ENCODE measurements around the gene MYH8.

Gene MYH8

DNA sequence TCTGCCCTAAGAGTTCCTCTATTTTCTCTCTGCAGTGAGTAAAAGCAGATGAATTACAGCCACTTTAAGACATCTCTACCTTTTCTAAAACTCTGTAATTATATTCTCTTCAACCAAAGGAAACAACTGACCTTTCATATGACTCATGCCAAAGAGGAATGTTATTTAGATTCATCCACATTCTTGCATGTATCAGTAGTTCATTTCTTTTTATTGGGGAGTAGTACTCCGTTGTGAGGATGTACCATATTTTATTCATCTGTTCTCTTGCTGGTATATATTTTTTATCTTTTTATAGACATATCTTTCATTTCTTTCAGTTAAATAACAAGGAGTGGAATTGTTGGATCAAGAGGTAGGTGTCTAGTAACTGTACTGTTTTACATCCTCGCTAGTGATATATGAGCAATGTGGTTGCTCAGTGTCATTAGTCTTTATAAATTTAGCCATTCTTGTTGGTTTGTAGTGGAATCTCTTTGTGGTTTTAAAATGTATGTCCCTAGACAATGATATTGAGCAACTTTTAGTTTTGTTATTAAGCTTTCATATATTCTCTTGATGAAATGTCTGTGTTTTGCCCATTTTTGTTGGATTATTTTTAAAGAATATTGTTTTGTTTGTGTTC, 7.8 kb upstream of the MYH8 start:
- Histone ChIP-seq H3K27ac (no peak overlapping the region), H3K4me2 (no peak overlapping the region)

DNA sequence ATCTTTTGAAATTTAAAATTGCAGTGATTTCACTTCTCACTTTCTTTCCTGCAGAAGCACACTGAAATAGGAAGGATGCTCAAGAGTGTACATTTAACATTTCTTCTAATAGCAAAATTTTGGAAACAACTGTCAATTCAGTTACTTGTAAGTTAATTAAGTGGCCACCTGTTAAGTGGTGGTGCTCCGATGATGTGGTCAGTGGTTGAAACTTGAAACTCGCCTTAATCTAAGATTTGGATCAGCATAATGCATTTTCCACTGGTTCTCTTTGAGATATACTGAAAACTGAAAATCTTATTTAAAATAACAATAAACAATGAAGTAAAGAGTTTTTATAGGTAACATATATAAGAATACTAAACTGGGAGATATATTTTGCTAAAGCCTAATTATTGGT, 7.0 kb upstream of the MYH8 start:
- peaks cover 0 to 9% (median 0%) of the 10 kb centered on the region in 11 experiments; a peak in 5 of 22 replicates for H3K9me3 ChIP-seq (replicated peaks in 1 of 11)
- H3K9ac ChIP-seq = no peak overlapping the region
- H3K27me3 ChIP-seq = no peaks in the 10 kb centered on the region
- no peak overlapping the region for H3K27ac ChIP-seq
- H4K20me1 ChIP-seq = no peaks in the 10 kb centered on the region
- TF ChIP-seq Cebpa-rat (IDR thresholded peaks at IDR 0.05) = no peak
- no peaks in the 10 kb centered on the region for H3K36me3 ChIP-seq
- H3K4me3 ChIP-seq = no peak overlapping the region
- no peaks in the 10 kb centered on the region for H3K4me1 ChIP-seq
- H3K4me2 ChIP-seq = no peak overlapping the region

More for the DNA sequence above, 7.8 kb upstream of the MYH8 start:
- H3K4me1 ChIP-seq = peaks cover 0 to 2% (median under 1%) of the 10 kb centered on the region in 10 experiments; a peak in 14 of 20 replicates
- H3K36me3 ChIP-seq = no peaks in the 10 kb centered on the region
- no peaks in the 10 kb centered on the region for H3K27me3 ChIP-seq
- H3K9me3 ChIP-seq (replicated peaks in 1 of 11) = peaks cover 0 to 9% (median 0%) of the 10 kb centered on the region in 11 experiments; a peak in 5 of 22 replicates
- no peak overlapping the region for H3K9ac ChIP-seq
- no peak overlapping the region for H3K4me3 ChIP-seq
- TF ChIP-seq Cebpa-rat (IDR thresholded peaks at IDR 0.05) = no peak
- H4K20me1 ChIP-seq = no peaks in the 10 kb centered on the region

DNA sequence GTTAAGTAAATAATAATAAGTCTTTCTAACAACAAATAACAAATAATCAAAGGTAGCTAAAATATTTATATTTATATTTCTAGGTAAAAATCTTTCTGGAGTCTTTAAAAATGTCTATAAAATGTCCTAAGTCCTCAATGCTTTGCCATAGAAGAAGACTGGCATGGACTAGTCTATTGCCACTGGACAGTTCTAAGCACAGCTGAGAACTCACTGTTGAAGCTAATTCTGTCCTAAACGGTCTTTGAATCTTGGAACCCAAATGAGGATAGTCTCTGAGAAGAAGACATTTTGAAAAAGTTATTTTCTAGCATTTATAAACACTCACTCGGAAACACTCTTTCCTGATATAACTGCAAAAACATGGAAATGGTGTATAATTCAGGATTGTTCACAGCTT, 539 bp downstream of the MYH8 start:
- no peaks in the 10 kb centered on the region for H3K36me3 ChIP-seq
- TF ChIP-seq Cebpa-rat (IDR thresholded peaks at IDR 0.05) = no peak
- H3K27ac ChIP-seq = no peak overlapping the region

DNA sequence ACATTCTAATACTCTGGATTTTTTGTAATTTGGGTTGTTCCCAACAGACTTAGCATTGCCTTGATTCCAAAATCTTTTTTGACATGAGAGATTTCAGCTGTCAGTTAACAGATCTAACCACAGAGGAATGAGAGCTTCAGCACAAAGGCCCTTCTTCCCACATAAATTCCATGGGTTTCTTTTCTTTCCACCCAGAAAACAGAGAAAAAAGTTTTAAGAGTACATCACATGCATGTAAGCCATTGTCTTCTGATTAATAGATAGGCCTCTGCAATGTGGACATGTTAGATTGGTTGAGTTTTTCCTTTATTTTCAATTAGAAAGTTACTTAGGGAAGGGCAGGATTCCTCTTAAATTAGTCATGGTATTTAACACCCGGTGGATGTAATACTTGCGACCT, 939 bp downstream of the MYH8 start:
- no peak for TF ChIP-seq Cebpa-rat (IDR thresholded peaks at IDR 0.05)

More for the DNA sequence above, 539 bp downstream of the MYH8 start:
- Histone ChIP-seq H4K20me1 (no peaks in the 10 kb centered on the region), H3K27me3 (no peaks in the 10 kb centered on the region), H3K4me1 (no peaks in the 10 kb centered on the region), H3K9me3 (replicated peaks in 1 of 11) (no peaks in the 10 kb centered on the region), H3K9ac (no peak overlapping the region), H3K4me3 (no peak overlapping the region), H3K4me2 (no peak overlapping the region)

DNA sequence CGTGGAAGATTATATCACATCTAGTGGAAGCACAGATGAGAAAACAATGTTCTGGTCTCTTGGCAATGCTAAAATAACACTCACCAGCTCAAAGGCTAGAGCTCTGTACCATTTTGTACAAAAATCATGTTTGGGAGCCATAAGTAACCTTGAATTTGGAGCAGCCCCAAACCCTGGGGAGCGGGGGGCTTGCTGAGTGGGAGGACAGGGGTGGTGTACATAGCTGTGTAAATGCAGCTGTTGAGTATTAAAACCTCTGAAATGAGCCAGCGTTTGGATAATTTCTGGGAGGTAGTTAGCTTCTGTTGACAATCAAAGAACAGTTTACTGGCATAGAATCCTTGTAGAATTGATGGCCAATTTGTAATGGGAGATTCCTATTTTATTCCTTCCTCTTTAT, 4.3 kb downstream of the MYH8 start:
- Histone ChIP-seq H3K4me2 (no peak overlapping the region), H3K9ac (no peak overlapping the region), H3K4me3 (no peak overlapping the region), H3K27me3 (no peaks in the 10 kb centered on the region), H3K36me3 (no peaks in the 10 kb centered on the region), H3K27ac (no peak overlapping the region), H3K4me1 (no peaks in the 10 kb centered on the region), H4K20me1 (no peaks in the 10 kb centered on the region), H3K9me3 (replicated peaks in 1 of 11) (no peaks in the 10 kb centered on the region; a peak in 1 of 22 replicates)
- TF ChIP-seq Cebpa-rat (IDR thresholded peaks at IDR 0.05) = no peak

More for the DNA sequence above, 939 bp downstream of the MYH8 start:
- no peaks in the 10 kb centered on the region for H3K27me3 ChIP-seq
- H3K4me1 ChIP-seq = no peaks in the 10 kb centered on the region
- no peak overlapping the region for H3K9ac ChIP-seq
- H3K4me2 ChIP-seq = no peak overlapping the region
- H3K9me3 ChIP-seq (replicated peaks in 1 of 11) = no peaks in the 10 kb centered on the region
- no peaks in the 10 kb centered on the region for H3K36me3 ChIP-seq
- no peak overlapping the region for H3K4me3 ChIP-seq
- H4K20me1 ChIP-seq = no peaks in the 10 kb centered on the region
- H3K27ac ChIP-seq = no peak overlapping the region

DNA sequence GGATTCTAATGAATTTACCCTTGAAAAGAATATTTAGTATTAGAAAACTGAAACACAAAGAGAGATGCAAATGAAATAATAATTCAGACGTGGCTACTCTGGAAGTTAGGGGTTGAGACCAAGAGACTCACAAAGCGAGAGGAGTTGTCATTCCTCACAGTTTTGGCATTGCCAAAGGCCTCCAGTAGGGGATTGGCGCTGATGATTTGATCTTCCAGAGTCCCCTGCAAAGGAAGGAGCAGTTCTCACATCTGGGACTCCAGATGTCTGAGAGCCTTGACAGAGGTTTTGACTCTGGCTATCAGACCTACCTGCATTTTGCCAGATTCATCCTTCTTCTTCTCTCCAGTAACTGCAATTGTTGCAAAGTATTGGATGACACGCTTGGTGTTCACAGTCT, 6.6 kb downstream of the MYH8 start:
- Histone ChIP-seq H3K4me2 (no peak overlapping the region), H3K4me3 (no peak overlapping the region), H3K27ac (no peak overlapping the region), H3K27me3 (no peaks in the 10 kb centered on the region), H3K4me1 (peaks cover 0 to 9% (median 0%) of the 10 kb centered on the region in 10 experiments; a peak in 1 of 20 replicates), H3K9ac (no peak overlapping the region), H3K9me3 (replicated peaks in 1 of 11) (no peaks in the 10 kb centered on the region; a peak in 1 of 22 replicates), H3K36me3 (no peaks in the 10 kb centered on the region), H4K20me1 (no peaks in the 10 kb centered on the region)
- no peak for TF ChIP-seq Cebpa-rat (IDR thresholded peaks at IDR 0.05)

DNA sequence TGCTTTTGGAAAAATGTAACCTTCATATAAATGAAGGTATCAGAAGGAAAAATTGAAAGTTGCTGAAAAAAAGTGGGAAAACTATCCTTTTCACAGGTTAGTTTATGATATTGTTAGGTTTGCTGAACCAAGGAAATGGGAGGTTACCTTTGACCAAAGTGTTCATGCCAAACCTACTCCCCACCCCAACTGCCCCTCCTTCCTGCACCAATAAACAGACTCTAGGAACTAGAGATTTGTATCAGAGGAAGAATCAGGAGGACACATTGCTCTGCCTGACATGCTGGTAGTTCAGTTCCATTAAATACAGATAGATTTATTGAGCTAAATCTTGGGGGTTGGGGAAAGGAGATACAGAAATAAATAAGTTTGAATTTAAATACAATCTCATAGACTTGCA, 18.2 kb downstream of the MYH8 start:
- Histone ChIP-seq H3K36me3 (no peaks in the 10 kb centered on the region), H3K4me2 (no peak overlapping the region), H3K4me3 (no peak overlapping the region), H4K20me1 (no peaks in the 10 kb centered on the region), H3K9me3 (replicated peaks in 1 of 11) (0 out of 22 replicates have a peak, but pooled peaks cover 0 to 11% (median 0%) of the 10 kb centered on the region in 11 experiments), H3K9ac (no peak overlapping the region), H3K27me3 (no peaks in the 10 kb centered on the region), H3K27ac (no peak overlapping the region), H3K4me1 (no peaks in the 10 kb centered on the region)
- TF ChIP-seq Cebpa-rat (IDR thresholded peaks at IDR 0.05) = no peak

DNA sequence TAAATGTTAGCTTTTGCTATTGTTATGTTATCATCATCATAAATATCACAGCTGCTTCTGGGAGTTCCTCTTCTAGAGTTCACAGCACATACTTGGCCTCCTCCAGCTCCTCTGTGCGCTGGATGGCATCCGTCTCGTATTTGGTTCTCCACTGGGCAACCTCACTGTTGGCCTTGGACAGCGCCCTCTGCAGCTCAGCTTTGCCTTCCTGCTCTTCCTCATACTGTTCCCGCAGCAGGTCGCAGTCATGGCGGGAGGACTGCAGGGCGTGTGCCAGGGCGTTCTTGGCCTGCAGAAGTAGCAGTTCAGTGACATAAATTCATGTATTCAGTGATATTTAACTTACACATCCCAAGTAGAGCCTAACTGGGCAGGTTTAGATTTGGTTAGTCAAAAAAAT, 23.4 kb downstream of the MYH8 start:
- Histone ChIP-seq H3K9ac (no peak overlapping the region), H3K4me1 (no peaks in the 10 kb centered on the region), H3K9me3 (replicated peaks in 1 of 11) (no peaks in the 10 kb centered on the region), H3K27me3 (no peaks in the 10 kb centered on the region), H3K4me3 (no peak overlapping the region), H3K4me2 (no peak overlapping the region), H3K36me3 (no peaks in the 10 kb centered on the region), H4K20me1 (no peaks in the 10 kb centered on the region), H3K27ac (no peak overlapping the region)
- no peak for TF ChIP-seq Cebpa-rat (IDR thresholded peaks at IDR 0.05)

DNA sequence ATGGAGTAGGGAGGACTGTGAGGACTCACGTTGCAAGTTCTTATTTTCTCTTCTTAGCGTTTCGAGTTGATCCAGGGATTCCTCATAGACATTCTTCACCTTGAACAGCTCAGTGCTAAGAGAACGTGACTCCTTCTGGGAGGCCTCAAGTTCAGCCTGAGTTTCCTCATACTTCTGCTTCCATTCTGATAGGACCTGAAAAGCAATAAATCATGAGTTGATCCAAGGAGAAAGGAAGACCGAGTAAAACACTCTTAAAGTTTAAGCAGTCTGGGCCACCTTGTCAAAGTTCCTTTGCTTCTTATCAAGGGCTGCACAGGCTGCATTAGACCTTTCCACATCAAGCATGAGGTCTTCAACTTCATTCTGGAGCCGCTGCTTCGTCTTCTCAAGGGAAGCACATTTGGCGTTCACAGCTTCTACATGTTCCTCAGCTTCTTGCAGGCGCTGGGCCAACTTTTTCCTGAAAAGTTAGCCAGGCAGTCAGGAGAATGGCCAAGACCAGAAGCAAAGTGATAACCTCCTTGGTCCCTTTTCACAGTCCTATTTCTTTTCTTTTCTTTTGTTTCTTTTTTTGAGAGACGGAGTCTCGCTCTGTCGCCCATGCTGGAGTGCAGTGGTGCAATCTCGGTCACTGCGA, 25.1 kb downstream of the MYH8 start:
- H4K20me1 ChIP-seq = no peaks in the 10 kb centered on the region
- H3K4me2 ChIP-seq = no peak overlapping the region
- no peaks in the 10 kb centered on the region for H3K36me3 ChIP-seq
- H3K4me1 ChIP-seq = no peaks in the 10 kb centered on the region
- no peak overlapping the region for H3K9ac ChIP-seq
- TF ChIP-seq Cebpa-rat (IDR thresholded peaks at IDR 0.05) = no peak
- no peak overlapping the region for H3K4me3 ChIP-seq
- no peak overlapping the region for H3K27ac ChIP-seq
- no peaks in the 10 kb centered on the region for H3K9me3 ChIP-seq (replicated peaks in 1 of 11)
- no peaks in the 10 kb centered on the region for H3K27me3 ChIP-seq

Measured in BLaER1 treated with 17β-estradiol and CSF1 and Interleukin-3, amounts not matched to agents 10 nM and 100 nM (cell line).